Measurements from ENCODE around the gene CRB1. TPM values are rescaled to one million over a fixed set of nuclear protein-coding genes. Genes with fewer than 3 reads are reported as not detected.

The CRB1 gene
- total RNA-seq, 1 experiment from 2014 or later = not detected

- no peak overlapping the region for H4K5ac ChIP-seq (ENCODE audit: insufficient read length, low read depth, low read length)
- no peaks in the 10 kb centered on the region for H3K79me2 ChIP-seq (ENCODE audit: insufficient read depth, low read length)
- no peaks in the 10 kb centered on the region for H3K79me1 ChIP-seq (ENCODE audit: insufficient read depth, low read depth, low read length, poor library complexity, severe bottlenecking)
- WGBS (ENCODE audit: extremely low coverage, insufficient read length, low lambda C conversion rate) = no CpG with 5 or more reads among the region's 4 CpGs
- peaks cover 2 to 4% of the 10 kb centered on the region in 2 experiments; a peak in 3 of 4 replicates for H3K4me1 Mint-ChIP-seq
- no peak overlapping the region for H2BK15ac ChIP-seq (ENCODE audit: low read depth, low read length)
- no peak overlapping the region for H2AK5ac ChIP-seq (ENCODE audit: insufficient read length, low read length)
- H3K27ac Mint-ChIP-seq = no peak overlapping the region
- no peaks in the 10 kb centered on the region for H3K4me1 ChIP-seq (ENCODE audit: insufficient read depth, low read length)
- H3K23ac ChIP-seq (ENCODE audit: insufficient read length, low read depth, low read length) = no peak overlapping the region
- no peak overlapping the region for H3T11ph ChIP-seq (ENCODE audit: low read length)
- H3K56ac ChIP-seq (ENCODE audit: insufficient read length, low read depth, low read length) = no peak overlapping the region
- no peaks in the 10 kb centered on the region for H3K9me3 Mint-ChIP-seq
- H3K4me3 Mint-ChIP-seq = no peak overlapping the region
- H4K20me1 ChIP-seq (ENCODE audit: control insufficient read depth, insufficient read depth, insufficient read length) = no peaks in the 10 kb centered on the region
- no peak overlapping the region for H2BK20ac ChIP-seq (ENCODE audit: low read depth, low read length, poor library complexity, severe bottlenecking)
- DNase-seq = no peak
- no peak overlapping the region for H3K14ac ChIP-seq (ENCODE audit: insufficient read depth, low read length)
- H3K9ac ChIP-seq (ENCODE audit: extremely low read depth, insufficient read length, low read length) = no peak overlapping the region
- H3K4ac ChIP-seq (ENCODE audit: low read depth, low read length) = no peak overlapping the region
- H4K91ac ChIP-seq (ENCODE audit: insufficient read length, low read depth, low read length) = no peak overlapping the region
- no peak overlapping the region for H3K18ac ChIP-seq (ENCODE audit: insufficient read length, low read depth, low read length)
- no peak overlapping the region for H3K4me2 ChIP-seq (ENCODE audit: insufficient read depth, insufficient read length, low read length)
- no peak overlapping the region for H4K8ac ChIP-seq (replicated peaks; ENCODE audit: insufficient read length, low read depth, low read length)
- no peaks in the 10 kb centered on the region for H3K9me3 ChIP-seq (ENCODE audit: control insufficient read depth, low read depth, low read length)
- TF ChIP-seq CTCF (conservative IDR thresholded peaks at IDR 0.05) = peak; percentile 88
- no peak overlapping the region for H2BK5ac ChIP-seq (ENCODE audit: insufficient read length, low read length)
- H2BK12ac ChIP-seq (ENCODE audit: insufficient read length, low read depth, low read length) = no peak overlapping the region
- no peak overlapping the region for H2BK120ac ChIP-seq (ENCODE audit: low read depth, low read length, poor library complexity, severe bottlenecking)
- no peaks in the 10 kb centered on the region for H3K36me3 Mint-ChIP-seq (ENCODE audit: insufficient read depth in 1 of 3, low read depth in 3 of 3)
- no peaks in the 10 kb centered on the region for H3K23me2 ChIP-seq (ENCODE audit: insufficient read length, low read depth, low read length, poor library complexity, severe bottlenecking)
- no peaks in the 10 kb centered on the region for H3K27me3 Mint-ChIP-seq (ENCODE audit: low read depth)
- H2AFZ ChIP-seq (ENCODE audit: low read length) = no peak overlapping the region
- H3K27me3 ChIP-seq (ENCODE audit: insufficient read depth, low read length) = no peaks in the 10 kb centered on the region
- no peak overlapping the region for H3K27ac ChIP-seq (ENCODE audit: insufficient read length, low read depth, low read length)
These were observed 258.8 kb downstream of the CRB1 start for GRCh38 chr1:197526736-197527371.

Other genes starting within 250 kb of the CRB1 start
- not detected in 2 replicates for gene F13B, start 201.0 kb upstream of the CRB1 start, total RNA-seq (2021)
- gene ASPM, start 121.6 kb upstream of the CRB1 start, total RNA-seq (2021) = 32.4 and 34.9 TPM in 2 replicates
- 4.7 TPM in 2 replicates for gene ZBTB41, start 67.0 kb upstream of the CRB1 start, total RNA-seq (2021)